AG04450 (cell line): ENCODE data around the gene MC3R. TPM values are rescaled to one million over a fixed set of nuclear protein-coding genes. Genes with fewer than 3 reads are reported as not detected.

ENCODE experiments used
- CTCF ChIA-PET: fragments of 300-600, 350-600 bp; formaldehyde crosslinking; extraction: SDS; loops from one replicate; lab custom pipeline; 2022; ENCODE audit warnings: antibody characterized with exemption, inconsistent platforms; lab: Charles Lee
- POLR2A ChIA-PET: fragments of 350-600 bp; formaldehyde crosslinking; extraction: SDS; loops from one replicate; lab custom pipeline; 2021; ENCODE audit warnings: antibody characterized with exemption, inconsistent platforms; lab: Yijun Ruan, JAX
- DNase-seq: peaks from one replicate; pipeline ENCODE4 v3.0.0-alpha.2; 2011; ENCODE audit warnings: low read depth, low spot score
- H3K27ac ChIP-seq: one replicate; pipeline ENCODE4 v1.5.1; 2012; ENCODE audit warnings: low read depth, low read length, control low read depth
- H3K27me3 ChIP-seq: one replicate; pipeline ENCODE4 v1.6.0; 2012; ENCODE audit warnings: low read length; ENCODE audit not compliant: control insufficient read depth, insufficient read depth
- H3K4me3 ChIP-seq: 2 replicates; pipeline ENCODE4 v1.5.1; 2011; ENCODE audit warnings: mild to moderate bottlenecking, low read depth, low read length, control low read depth
- H3K9me3 ChIP-seq: 2 replicates; pipeline ENCODE4 v1.5.1; 2012; ENCODE audit warnings: low read length; ENCODE audit not compliant: control insufficient read depth, insufficient read depth
- polyA plus RNA-seq: library from polyadenylated mRNA; depleted of rRNA; stranded (reverse); fragments of >200 nt; gene quantifications from 2 replicates; pipeline ENCODE4 v1.2.3, GENCODE V29; 2011
- TF ChIP-seq, protein P1 (sequence below): IDR thresholded peaks from 2 replicates; pipeline ENCODE4 v1.5.1; 2011; ENCODE audit warnings: low read depth, low read length, control low read depth, inconsistent platforms

The MC3R gene
- polyA plus RNA-seq, 1 experiment = not detected

DNA sequence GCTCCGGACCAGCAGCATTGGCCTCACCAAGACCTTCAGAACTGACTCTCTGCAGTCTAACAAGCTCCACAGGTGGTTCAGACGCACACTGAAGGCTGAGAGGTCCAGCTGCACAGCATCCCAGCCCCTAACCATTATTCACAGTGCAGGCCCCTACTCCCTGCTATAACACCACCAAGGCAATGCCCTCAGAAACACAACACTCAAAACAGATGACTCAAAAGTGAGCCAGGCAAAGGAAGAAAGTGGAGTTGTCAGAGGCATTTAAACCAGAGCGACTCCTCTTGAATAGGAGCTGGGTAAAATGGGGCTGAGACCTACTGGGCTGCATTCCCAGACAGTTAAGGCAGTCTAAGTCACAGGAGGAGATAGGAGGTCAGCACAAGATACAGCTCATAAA, 20.5 kb upstream of the MC3R start:
- TF ChIP-seq, protein P1, sequence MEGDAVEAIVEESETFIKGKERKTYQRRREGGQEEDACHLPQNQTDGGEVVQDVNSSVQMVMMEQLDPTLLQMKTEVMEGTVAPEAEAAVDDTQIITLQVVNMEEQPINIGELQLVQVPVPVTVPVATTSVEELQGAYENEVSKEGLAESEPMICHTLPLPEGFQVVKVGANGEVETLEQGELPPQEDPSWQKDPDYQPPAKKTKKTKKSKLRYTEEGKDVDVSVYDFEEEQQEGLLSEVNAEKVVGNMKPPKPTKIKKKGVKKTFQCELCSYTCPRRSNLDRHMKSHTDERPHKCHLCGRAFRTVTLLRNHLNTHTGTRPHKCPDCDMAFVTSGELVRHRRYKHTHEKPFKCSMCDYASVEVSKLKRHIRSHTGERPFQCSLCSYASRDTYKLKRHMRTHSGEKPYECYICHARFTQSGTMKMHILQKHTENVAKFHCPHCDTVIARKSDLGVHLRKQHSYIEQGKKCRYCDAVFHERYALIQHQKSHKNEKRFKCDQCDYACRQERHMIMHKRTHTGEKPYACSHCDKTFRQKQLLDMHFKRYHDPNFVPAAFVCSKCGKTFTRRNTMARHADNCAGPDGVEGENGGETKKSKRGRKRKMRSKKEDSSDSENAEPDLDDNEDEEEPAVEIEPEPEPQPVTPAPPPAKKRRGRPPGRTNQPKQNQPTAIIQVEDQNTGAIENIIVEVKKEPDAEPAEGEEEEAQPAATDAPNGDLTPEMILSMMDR = no peak
- no peak overlapping the region for H3K4me3 ChIP-seq
- no peak for DNase-seq
- H3K9me3 ChIP-seq = peaks cover 3% of the 10 kb centered on the region; the same call in 1 of the 2 replicates
- no peaks in the 10 kb centered on the region for H3K27me3 ChIP-seq
- H3K27ac ChIP-seq = no peak overlapping the region
- POLR2A ChIA-PET = no interaction called here
- CTCF ChIA-PET = interaction anchor here (0.9 kb wide), 1 partner anchor 1547 kb away, joined by 3 read pairs; no protein-coding TSS in a partner anchor

DNA sequence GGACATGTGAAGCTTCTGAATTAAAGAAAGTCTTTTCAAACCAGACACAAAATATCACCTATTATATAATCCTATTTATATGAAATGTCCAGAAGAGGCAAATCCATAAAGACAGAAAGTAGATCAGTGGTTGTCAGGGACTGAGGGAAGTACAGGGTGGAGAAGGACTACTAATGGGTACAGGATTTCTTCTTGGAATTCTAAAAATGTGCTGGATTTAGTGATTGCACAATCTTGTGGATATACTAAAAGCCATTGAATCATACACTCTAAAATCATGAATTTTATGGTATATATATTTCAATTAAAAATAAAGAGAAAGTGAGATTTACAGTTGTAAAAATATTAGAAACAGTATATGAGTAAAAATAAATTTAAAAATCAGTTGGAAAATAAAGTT, 18.7 kb upstream of the MC3R start:
- CTCF ChIA-PET = no interaction called here

DNA sequence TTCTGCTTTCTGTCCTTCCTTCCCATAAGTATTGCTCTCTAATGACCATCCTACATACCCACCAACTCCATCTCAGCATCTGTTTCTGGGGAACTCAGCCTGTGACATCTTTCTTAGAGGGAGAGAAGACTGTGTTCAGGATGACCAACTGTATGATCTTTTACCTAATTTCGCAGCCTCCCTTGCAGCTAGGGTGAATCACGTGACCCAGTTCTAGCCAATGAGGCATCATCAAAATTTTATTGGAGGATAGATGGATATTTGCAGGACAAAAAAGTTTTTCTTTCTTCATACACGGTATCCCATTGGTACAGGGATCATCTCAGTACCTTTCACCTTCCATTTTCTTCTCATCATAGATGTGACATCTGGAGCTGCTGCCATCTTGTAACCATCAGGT, 14.4 kb upstream of the MC3R start:
- H3K9me3 ChIP-seq = peaks cover 8% of the 10 kb centered on the region; the same call in 1 of the 2 replicates
- no peak overlapping the region for H3K27ac ChIP-seq
- CTCF ChIA-PET = no interaction called here
- H3K4me3 ChIP-seq = no peak overlapping the region
- no peaks in the 10 kb centered on the region for H3K27me3 ChIP-seq
- TF ChIP-seq, protein P1 = no peak
- DNase-seq = no peak
- POLR2A ChIA-PET = no interaction called here

More for the DNA sequence above, 18.7 kb upstream of the MC3R start:
- H3K27me3 ChIP-seq = no peaks in the 10 kb centered on the region
- no peak overlapping the region for H3K4me3 ChIP-seq
- POLR2A ChIA-PET = no interaction called here
- DNase-seq = no peak
- TF ChIP-seq, protein P1 = no peak
- peaks cover 8% of the 10 kb centered on the region; the same call in 1 of the 2 replicates for H3K9me3 ChIP-seq
- H3K27ac ChIP-seq = no peak overlapping the region

DNA sequence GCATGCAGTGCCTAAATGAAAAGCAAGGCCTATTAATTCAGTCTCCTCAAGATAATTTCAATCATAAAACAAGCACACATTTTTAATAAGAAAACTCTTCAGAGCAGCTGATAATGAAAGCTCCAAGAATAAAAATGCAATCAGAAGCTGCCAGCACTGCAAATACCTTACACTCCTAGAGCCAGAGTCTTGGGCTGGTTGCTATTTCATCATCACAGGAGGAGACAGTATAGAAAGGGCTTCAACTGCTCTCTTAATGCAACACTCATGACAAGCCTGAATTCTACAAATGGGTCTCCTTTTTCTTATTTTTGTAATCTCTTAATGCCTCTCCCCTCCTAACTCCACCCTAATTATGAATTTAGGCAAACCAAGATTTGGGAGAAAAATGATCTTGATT, 11.2 kb upstream of the MC3R start:
- CTCF ChIA-PET = no interaction called here

DNA sequence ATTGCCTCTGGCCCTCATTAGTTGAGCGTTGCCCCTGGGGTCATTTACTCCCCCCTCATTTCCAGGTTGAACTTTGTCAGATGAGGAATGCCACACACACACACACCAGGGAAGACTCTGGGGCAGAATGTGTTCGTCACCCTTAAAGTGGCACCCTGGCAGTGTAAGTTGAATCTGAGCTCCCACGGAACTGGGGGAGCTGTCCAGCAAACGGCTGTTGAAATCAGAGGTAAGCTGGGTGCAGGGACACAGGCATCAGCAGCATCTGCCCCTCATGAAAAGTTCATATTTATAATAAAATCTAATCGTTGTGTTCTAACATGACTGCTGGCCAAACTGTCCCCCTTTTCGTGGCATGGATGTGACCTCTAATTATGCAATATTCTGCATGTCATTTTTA, 4.3 kb upstream of the MC3R start:
- Histone ChIP-seq H3K27ac (no peak overlapping the region), H3K4me3 (no peak overlapping the region), H3K9me3 (peaks cover 3% of the 10 kb centered on the region; the same call in 1 of the 2 replicates), H3K27me3 (no peaks in the 10 kb centered on the region)
- ChIA-PET CTCF (no interaction called here), POLR2A (no interaction called here)
- TF ChIP-seq, protein P1 = no peak
- DNase-seq = no peak

More for the DNA sequence above, 11.2 kb upstream of the MC3R start:
- Histone ChIP-seq H3K4me3 (no peak overlapping the region), H3K9me3 (peaks cover 5% of the 10 kb centered on the region; the same call in 1 of the 2 replicates), H3K27ac (no peak overlapping the region), H3K27me3 (no peaks in the 10 kb centered on the region)
- POLR2A ChIA-PET = no interaction called here
- TF ChIP-seq, protein P1 = no peak
- no peak for DNase-seq
